K562 (cell line): ENCODE measurements around the gene DNAJC17. TPM values are rescaled to one million over a fixed set of nuclear protein-coding genes. Genes with fewer than 3 reads are reported as not detected.

Source experiments
- BRD9 ChIP-seq: fragments of 450-650 bp; IDR thresholded peaks from 2 replicates; pipeline ENCODE4 v1.6.1; 2018; ENCODE audit warnings: low read depth; ENCODE audit not compliant: partially characterized antibody
- CBFA2T2 ChIP-seq: fragments of 450-650 bp; conservative IDR thresholded peaks from 2 replicates; pipeline ENCODE4 v1.6.1; 2017; ENCODE audit warnings: mild to moderate bottlenecking
- CREBBP ChIP-seq: IDR thresholded peaks from one replicate; pipeline ENCODE4 v1.6.1; 2012; ENCODE audit warnings: low read depth, mild to moderate bottlenecking, control low read depth, inconsistent platforms, low read length
- GATA2 ChIP-seq: sonication (generic); formaldehyde crosslinking; IDR thresholded peaks from 2 replicates; pipeline ENCODE4 v1.4.0; 2020; ENCODE audit warnings: mild to moderate bottlenecking, missing genetic modification reagents
- HIVEP1 ChIP-seq: fragments of 250-450 bp; sonication (Bioruptor Pico); IDR thresholded peaks from 2 replicates; pipeline ENCODE4 v1.4.0; 2020; ENCODE audit warnings: mild to moderate bottlenecking
- KDM4B ChIP-seq, 2 experiments: fragments of 450-650 bp in 1 of 2; sonication (generic) in 1 of 2; IDR thresholded peaks; 2 replicates each; pipeline ENCODE4 v1.6.1; 2016 to 2017; ENCODE audit warnings: borderline replicate concordance in 2 of 2, antibody characterized with exemption in 1 of 2, low read depth in 1 of 2, mild to moderate bottlenecking in 1 of 2
- KLF16 ChIP-seq: IDR thresholded peaks from 2 replicates; pipeline ENCODE4 v1.6.1; 2016; ENCODE audit warnings: antibody characterized with exemption
- LARP7 ChIP-seq: fragments of 450-650 bp; IDR thresholded peaks from 2 replicates; pipeline ENCODE4 v1.6.1; 2016
- PHB2 ChIP-seq: fragments of 450-650 bp; IDR thresholded peaks from 2 replicates; pipeline ENCODE4 v1.6.1; 2017; ENCODE audit warnings: low read depth
- POLR2A ChIP-seq: fragments of 450-650 bp; conservative IDR thresholded peaks from 2 replicates; pipeline ENCODE4 v1.6.1; 2016
- RBM22 ChIP-seq: fragments of 200-400 bp; formaldehyde crosslinking; IDR thresholded peaks from 2 replicates; pipeline ENCODE4 v1.6.1; 2018; ENCODE audit warnings: low read length, low read depth; ENCODE audit not compliant: poor library complexity, severe bottlenecking
- SNRNP70 ChIP-seq: fragments of 200-400 bp; formaldehyde crosslinking; optimal IDR thresholded peaks from 2 replicates; pipeline ENCODE3; 2017; ENCODE audit warnings: low read depth, low read length
- TCFL5 ChIP-seq: fragments of 250-450 bp; sonication (Bioruptor Pico); conservative IDR thresholded peaks from 2 replicates; pipeline ENCODE4 v1.6.1; 2021; ENCODE audit warnings: mild to moderate bottlenecking, moderate library complexity, matching md5 sums
- U2AF2 ChIP-seq: fragments of 200-400 bp; formaldehyde crosslinking; optimal IDR thresholded peaks from 2 replicates; pipeline ENCODE3; 2017; ENCODE audit warnings: low read depth, mild to moderate bottlenecking, low read length
- ZFP1 ChIP-seq: fragments of 450-650 bp; formaldehyde crosslinking; IDR thresholded peaks from 2 replicates; pipeline ENCODE4 v1.4.0; 2020; ENCODE audit warnings: mild to moderate bottlenecking, mixed read lengths
- ZNF551 ChIP-seq: fragments of 250-450 bp; sonication (Bioruptor Pico); IDR thresholded peaks from 2 replicates; pipeline ENCODE4 v1.5.0; 2021; ENCODE audit warnings: mild to moderate bottlenecking, moderate library complexity
- polyA plus RNA-seq, 8 experiments: library from polyadenylated mRNA; depleted of rRNA in 4 of 8; stranded (reverse) in 5 of 8; unstranded in 3 of 8; fragments of >200 nt; fragmentation: Nextera tagmentation in 2 of 8; fragmentation: Illumina TruSeq in 1 of 8; extraction: Ambion mirVana in 2 of 8; extraction: Trizol in 1 of 8; gene quantifications; 2 replicates each; pipeline versions ENCODE4 v1.2.1 to v1.2.3, GENCODE V29; 2011 to 2014; ENCODE audit warnings: inconsistent platforms in 1 of 8, missing spikeins in 1 of 8
- total RNA-seq, 7 experiments: library from RNA; depleted of rRNA in 6 of 7; stranded (reverse); fragments of >200 nt in 6 of 7; fragmentation: Illumina TruSeq in 2 of 7; extraction: Trizol in 2 of 7; gene quantifications; 2 replicates each; pipeline versions ENCODE4 v1.2.1 to v1.2.3, GENCODE V29; 2011 to 2021; ENCODE audit warnings: low replicate concordance in 1 of 7
- TF ChIP-seq, protein P1 (sequence below): IDR thresholded peaks from 2 replicates; pipeline ENCODE4 v1.6.1; 2011; ENCODE audit not compliant: insufficient read length; ENCODE audit errors: extremely low read depth
- TF ChIP-seq, protein P2 (sequence below), 2 experiments: fragments of 450-650 bp; formaldehyde crosslinking in 1 of 2; IDR thresholded peaks; 2 replicates each; pipeline versions ENCODE4 v1.4.0 to v1.6.1; 2014 to 2020; ENCODE audit warnings: mild to moderate bottlenecking in 2 of 2, borderline replicate concordance in 1 of 2, low read depth in 1 of 2
- TF ChIP-seq, protein P3 (sequence below): sonication (generic); formaldehyde crosslinking; IDR thresholded peaks from 2 replicates; pipeline ENCODE4 v1.8.0; 2023; ENCODE audit warnings: mild to moderate bottlenecking, missing genetic modification reagents
- TF ChIP-seq, protein P4 (sequence below): fragments of 250-450 bp; sonication (Bioruptor Pico); IDR thresholded peaks from 2 replicates; pipeline ENCODE4 v1.8.0; 2021; ENCODE audit warnings: borderline replicate concordance, mild to moderate bottlenecking, moderate library complexity; ENCODE audit not compliant: poor library complexity, severe bottlenecking

Gene DNAJC17
- total and polyA plus RNA-seq, 9 of the 15 experiments (the other 6 are each of a cell fraction or from before 2014, with no cell fraction given), result 2.4 to 79.4 (median 44.2) TPM

DNA sequence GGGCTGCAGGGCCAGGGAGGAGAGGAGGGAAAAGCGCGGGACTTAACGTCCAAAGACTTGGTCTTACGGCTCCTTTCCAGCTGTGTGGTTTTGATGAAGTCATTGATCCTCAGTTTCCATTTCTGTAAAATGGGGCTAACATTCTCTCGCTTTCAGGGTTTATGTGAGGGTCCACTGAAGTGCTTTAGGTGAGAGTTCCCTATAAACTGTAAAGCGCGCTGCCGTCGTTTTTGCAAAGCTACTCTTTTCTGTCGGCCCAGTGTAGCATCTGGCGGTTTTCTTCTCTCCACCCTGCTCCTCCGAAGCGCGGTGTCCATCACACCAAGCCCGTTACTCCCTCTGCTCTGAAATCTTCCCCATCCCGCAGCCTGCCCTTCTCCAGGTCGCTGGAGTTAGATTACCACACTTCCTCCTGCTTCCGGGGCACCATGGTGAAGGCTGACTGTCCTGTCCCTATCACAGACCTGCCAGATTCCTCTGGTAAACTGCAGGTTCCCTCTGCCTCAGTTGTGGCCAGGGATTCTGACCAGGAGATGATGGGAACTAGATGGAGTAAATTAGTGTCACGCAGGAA lies 702 bp upstream of the DNAJC17 start (continued):
- TF ChIP-seq, protein P1, sequence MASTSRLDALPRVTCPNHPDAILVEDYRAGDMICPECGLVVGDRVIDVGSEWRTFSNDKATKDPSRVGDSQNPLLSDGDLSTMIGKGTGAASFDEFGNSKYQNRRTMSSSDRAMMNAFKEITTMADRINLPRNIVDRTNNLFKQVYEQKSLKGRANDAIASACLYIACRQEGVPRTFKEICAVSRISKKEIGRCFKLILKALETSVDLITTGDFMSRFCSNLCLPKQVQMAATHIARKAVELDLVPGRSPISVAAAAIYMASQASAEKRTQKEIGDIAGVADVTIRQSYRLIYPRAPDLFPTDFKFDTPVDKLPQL, result no peak
- TF ChIP-seq LARP7 (no peak), TCFL5 (no peak), ZFP1 (CRISPR knock-in tag) (no peak), BRD9 (no peak), CREBBP (no peak), POLR2A (no peak), SNRNP70 (no peak), ZNF551 (no peak), PHB2 (no peak), KDM4B (IDR thresholded peaks at IDR 0.05; ENCODE audit: borderline replicate concordance in 2 of 2, low read depth in 1 of 2) (no peak), CBFA2T2 (no peak), GATA2 (CRISPR knock-in tag) (no peak), HIVEP1 (no peak), RBM22 (no peak), U2AF2 (no peak), KLF16 (no peak)
- TF ChIP-seq, protein P2, sequence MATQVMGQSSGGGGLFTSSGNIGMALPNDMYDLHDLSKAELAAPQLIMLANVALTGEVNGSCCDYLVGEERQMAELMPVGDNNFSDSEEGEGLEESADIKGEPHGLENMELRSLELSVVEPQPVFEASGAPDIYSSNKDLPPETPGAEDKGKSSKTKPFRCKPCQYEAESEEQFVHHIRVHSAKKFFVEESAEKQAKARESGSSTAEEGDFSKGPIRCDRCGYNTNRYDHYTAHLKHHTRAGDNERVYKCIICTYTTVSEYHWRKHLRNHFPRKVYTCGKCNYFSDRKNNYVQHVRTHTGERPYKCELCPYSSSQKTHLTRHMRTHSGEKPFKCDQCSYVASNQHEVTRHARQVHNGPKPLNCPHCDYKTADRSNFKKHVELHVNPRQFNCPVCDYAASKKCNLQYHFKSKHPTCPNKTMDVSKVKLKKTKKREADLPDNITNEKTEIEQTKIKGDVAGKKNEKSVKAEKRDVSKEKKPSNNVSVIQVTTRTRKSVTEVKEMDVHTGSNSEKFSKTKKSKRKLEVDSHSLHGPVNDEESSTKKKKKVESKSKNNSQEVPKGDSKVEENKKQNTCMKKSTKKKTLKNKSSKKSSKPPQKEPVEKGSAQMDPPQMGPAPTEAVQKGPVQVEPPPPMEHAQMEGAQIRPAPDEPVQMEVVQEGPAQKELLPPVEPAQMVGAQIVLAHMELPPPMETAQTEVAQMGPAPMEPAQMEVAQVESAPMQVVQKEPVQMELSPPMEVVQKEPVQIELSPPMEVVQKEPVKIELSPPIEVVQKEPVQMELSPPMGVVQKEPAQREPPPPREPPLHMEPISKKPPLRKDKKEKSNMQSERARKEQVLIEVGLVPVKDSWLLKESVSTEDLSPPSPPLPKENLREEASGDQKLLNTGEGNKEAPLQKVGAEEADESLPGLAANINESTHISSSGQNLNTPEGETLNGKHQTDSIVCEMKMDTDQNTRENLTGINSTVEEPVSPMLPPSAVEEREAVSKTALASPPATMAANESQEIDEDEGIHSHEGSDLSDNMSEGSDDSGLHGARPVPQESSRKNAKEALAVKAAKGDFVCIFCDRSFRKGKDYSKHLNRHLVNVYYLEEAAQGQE (IDR thresholded peaks at IDR 0.05; ENCODE audit: borderline replicate concordance), result no peak
- TF ChIP-seq, protein P2 (CRISPR knock-in tag; IDR thresholded peaks at IDR 0.05; ENCODE audit: low read depth), result no peak
- TF ChIP-seq, protein P3, sequence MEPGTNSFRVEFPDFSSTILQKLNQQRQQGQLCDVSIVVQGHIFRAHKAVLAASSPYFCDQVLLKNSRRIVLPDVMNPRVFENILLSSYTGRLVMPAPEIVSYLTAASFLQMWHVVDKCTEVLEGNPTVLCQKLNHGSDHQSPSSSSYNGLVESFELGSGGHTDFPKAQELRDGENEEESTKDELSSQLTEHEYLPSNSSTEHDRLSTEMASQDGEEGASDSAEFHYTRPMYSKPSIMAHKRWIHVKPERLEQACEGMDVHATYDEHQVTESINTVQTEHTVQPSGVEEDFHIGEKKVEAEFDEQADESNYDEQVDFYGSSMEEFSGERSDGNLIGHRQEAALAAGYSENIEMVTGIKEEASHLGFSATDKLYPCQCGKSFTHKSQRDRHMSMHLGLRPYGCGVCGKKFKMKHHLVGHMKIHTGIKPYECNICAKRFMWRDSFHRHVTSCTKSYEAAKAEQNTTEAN (CRISPR knock-in tag), result no peak
- TF ChIP-seq, protein P4, sequence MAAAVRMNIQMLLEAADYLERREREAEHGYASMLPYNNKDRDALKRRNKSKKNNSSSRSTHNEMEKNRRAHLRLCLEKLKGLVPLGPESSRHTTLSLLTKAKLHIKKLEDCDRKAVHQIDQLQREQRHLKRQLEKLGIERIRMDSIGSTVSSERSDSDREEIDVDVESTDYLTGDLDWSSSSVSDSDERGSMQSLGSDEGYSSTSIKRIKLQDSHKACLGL (CRISPR knock-in tag), result no peak
